GM19463 (cell line): Measurements from ENCODE around the gene NFIX.

Source experiments
- ATAC-seq: cut with Tn5 transposase; IDR thresholded peaks from one replicate; pipeline ENCODE4 v1.9.1; 2021; ENCODE audit warnings: mild to moderate bottlenecking, moderate library complexity; ENCODE audit not compliant: unreplicated experiment

NFIX gene

DNA sequence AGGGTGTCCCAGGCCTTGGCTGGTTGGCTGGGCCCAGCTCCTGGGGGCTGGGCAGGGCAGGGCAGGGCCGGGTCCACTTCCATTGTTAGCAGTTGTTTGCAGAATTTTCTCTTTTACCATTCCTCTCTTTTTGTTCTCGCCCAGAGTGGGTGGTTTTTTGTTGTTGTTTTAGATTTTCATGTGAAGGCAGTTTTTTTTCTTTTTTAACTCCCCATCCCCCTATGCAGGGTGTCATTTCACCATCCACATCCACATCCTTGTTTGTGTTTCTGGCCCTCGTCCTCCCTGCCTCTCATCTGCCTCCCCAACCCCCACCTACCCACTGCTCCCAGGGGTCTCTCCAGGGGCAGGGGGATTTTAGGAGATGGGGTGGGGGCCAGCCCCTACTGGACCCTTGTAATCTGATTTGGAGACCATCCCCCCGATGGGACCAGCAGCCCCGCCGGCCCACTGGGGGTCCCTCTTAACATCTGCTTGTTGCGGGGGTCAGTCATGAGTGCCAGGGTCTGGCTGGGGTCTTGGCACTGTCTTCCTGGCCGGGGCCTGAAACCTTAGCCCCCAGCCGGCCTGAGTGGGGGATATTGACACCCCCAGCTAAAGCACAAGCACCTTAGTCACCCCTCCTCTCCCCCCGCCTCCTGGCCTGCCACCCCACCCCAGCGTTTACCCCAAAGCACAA, 144.5 kb downstream of the NFIX start:
- no peak for ATAC-seq

DNA sequence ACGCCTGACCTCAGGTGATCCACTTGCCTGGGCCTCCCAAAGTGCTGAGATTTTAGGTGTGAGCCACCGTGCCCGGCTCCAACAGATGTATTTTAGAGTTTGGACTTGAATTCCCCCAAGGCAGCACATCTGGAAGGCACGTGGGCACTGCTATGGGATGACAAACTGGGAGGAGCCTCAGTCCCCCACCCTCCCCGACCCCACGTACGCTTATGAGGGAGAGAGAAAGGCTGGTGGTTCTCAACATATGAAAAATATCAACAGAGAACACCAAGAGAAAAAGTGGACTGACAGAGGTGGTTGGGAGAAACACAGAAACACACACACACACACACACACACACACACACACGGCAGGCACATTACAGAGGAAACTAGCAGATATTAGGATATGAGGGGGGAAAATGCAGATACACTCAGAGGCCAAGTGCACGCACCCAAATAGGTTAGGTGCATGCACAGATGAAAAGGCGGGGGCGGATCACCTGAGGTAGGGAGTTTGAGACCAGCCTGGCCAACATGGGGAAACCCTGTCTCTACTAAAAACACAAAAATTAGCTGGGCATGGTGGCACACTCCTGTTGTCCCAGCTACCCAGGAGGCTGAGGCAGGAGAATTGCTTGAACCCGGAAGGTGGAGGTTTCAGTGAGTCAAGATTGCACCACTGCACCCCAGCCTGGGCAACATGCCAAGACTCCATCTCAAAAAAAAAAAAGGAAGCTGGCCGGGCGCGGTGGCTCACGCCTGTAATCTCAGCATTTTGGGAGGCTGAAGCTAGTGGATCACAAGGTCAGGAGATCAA, 151.7 kb downstream of the NFIX start:
- no peak for ATAC-seq
